Right lobe of liver (tissue), 4 donors: Measurements from ENCODE around the gene KIAA0319L.

Experiments used
- POLR2A ChIP-seq: fragments of 450-650 bp; IDR thresholded peaks from one replicate; pipeline ENCODE4 v1.6.1; 2017; ENCODE audit warnings: antibody characterized with exemption, mild to moderate bottlenecking
- TF ChIP-seq, protein P1 (sequence below), 4 donors: fragments of 200-600 bp in 3 of 4; fragments of 450-650 bp in 1 of 4; IDR thresholded peaks; one replicate each; pipeline versions ENCODE4 v1.5.1 to v1.8.0; 2016 to 2022; ENCODE audit warnings: antibody characterized with exemption in 4 of 4, mild to moderate bottlenecking in 2 of 4
- donor health status: DM: no; HTN: no; CAD: no.
- donor health status: DM: no; HTN: no; CAD: no.
- donor health status: DM: no; HTN: yes; CAD: no.

DNA sequence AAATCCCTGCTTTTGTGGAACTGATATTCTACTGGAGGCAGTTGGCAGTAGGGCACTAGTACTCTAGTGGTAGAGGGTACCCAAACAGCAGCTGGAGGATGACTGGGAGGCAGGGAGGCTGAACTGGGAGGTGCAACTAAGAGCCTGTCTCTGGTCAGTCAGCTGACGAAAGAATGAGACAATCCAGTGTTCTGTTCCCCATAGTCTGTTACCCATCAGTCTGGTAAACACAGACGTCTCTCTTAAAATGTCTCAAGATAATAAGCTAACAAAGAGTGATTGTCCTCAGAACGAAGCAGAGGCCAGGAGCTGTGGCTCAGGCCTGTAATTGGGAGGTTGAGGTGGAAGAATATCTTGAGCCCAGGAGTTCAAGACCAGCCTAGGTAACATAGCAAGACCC is 46.3 kb upstream of the KIAA0319L start:
- TF ChIP-seq, protein P1, sequence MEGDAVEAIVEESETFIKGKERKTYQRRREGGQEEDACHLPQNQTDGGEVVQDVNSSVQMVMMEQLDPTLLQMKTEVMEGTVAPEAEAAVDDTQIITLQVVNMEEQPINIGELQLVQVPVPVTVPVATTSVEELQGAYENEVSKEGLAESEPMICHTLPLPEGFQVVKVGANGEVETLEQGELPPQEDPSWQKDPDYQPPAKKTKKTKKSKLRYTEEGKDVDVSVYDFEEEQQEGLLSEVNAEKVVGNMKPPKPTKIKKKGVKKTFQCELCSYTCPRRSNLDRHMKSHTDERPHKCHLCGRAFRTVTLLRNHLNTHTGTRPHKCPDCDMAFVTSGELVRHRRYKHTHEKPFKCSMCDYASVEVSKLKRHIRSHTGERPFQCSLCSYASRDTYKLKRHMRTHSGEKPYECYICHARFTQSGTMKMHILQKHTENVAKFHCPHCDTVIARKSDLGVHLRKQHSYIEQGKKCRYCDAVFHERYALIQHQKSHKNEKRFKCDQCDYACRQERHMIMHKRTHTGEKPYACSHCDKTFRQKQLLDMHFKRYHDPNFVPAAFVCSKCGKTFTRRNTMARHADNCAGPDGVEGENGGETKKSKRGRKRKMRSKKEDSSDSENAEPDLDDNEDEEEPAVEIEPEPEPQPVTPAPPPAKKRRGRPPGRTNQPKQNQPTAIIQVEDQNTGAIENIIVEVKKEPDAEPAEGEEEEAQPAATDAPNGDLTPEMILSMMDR (IDR thresholded peaks at IDR 0.05) = no peak
- no peak for TF ChIP-seq POLR2A
